Activated CD8-positive, alpha-beta memory T cell treated with anti-CD3 and anti-CD28 coated beads, Interleukin-2, amount 50 U/mL, for 1 hour (primary cell): Measurements from ENCODE around the gene GLRA2.

Experiments
- DNase-seq: peaks from one replicate; pipeline ENCODE4 v3.0.0-alpha.2; 2020; ENCODE audit errors: extremely low read depth

The GLRA2 gene

GRCh38 chrX:14700982-14701381 lies 171.6 kb downstream of the GLRA2 start:
- no peak for DNase-seq

DNA sequence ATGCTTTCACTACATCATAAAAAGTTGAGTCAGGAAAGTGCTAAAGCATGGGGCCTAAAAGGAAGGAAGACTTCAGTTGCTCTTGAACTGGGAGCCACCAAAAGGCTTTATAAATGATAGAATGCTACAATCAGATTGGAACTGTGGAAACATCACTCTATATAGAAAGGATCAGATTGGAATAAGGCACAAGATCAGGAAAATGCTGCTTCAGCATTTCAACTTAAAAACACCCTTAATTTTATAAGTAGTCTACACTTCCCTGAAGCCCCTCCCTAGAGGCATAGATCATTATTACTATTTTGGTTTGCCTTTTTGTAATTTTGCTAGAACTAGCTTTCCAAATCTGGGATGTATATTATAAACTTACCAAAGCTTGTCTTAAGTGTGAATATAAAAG lies 172.8 kb downstream of the GLRA2 start:
- no peak for DNase-seq

DNA sequence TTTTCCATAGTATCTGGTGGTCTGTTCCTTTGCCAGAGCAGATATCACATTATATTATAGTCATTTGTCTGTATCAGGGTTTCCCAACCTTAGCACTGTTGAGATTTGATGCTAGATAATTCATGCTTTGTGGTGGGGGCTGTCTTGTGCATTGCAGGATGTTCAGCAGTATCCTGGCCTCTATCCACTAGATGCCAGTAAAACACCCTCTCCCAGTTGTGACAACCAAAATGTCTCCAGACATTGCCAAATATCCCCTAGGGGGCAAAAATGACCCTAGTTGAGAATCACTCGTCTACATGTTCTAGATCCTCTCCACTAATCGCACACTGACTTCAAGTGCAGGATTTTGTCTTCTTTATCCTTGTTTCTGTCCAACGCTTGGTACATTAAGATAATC lies 182.8 kb downstream of the GLRA2 start:
- DNase-seq: no peak

GRCh38 chrX:14717949-14718348 lies 188.6 kb downstream of the GLRA2 start:
- DNase-seq: no peak

DNA sequence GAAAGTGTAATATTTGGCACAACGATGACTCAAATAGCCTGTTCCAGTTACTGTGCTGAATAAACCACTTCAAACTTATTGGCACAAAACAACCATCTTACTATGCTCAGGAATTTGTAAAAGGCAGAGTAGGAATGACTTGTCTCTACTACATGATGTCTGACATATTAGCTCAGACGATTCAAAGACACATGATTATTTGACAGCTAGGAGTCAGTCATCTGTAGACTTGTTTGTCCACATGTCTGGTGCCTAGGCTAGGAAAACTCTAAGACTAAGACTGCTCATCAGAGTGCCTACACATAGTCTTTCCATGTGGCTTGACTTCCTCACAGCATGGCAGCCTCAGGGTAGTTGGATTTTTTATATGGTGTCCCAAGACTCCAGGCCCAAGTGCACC lies 189.1 kb downstream of the GLRA2 start:
- DNase-seq: no peak

- no peak for DNase-seq
Measured at GRCh38 chrX:14729058-14729457, 199.7 kb downstream of the GLRA2 start.

DNA sequence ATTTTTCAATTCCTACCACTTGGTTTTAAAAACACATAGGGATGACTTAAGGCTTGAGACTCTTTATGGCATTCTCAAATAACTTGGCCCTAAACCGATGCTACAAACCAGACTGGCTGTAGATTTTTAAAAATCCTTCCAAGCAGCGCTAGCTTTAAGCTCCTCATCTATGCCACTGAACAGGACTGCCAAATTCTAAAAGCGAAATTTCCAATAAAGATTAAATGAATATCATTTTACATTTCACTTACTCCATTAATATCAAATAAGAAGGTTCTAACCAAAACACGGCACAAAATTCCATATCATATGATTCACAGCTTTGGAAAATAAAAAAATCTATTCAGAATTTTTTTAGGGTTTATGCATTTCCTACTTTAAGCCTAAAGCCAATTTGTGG lies 209.3 kb downstream of the GLRA2 start:
- no peak for DNase-seq

DNA sequence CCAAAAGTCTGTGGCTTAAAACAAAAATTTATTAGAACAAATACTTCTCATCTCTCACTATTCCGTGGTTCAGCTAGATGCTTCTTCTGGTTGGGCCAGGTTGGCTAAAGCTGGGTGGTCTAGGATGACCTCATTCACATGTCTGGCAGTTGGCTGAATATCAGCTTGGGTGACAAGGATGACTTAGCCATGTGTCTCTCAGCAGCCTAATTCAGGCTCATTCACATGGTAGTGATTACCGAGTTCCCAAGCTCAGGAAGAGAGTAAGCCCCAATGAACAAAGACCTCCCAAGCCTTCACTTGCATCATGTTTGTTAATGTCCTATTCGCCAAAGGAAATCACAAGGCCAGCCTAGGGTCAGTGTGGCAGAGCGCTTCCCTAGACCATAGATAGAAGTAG lies 224.1 kb downstream of the GLRA2 start:
- no peak for DNase-seq

- no peak for DNase-seq
Measured at GRCh38 chrX:14758029-14758491, 228.7 kb downstream of the GLRA2 start.

DNA sequence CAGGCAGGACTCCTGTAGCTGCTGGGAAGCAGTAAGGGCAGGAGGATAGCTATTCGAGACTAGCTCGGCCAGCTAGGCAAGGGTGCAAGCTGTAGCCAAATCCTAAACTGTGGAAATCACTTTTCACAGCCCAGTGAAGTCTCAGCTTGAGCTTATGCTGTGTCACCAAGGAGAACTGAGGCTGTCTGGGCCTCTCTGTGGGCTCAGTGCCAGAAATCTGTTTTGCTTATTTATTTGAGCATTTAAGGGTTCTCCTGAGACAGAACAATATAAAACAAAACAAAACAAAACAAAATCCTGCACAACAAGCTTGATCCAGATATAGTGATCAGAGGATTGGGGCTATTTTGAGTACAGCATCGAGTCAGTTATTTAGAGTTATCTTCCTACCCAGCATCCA lies 246.1 kb downstream of the GLRA2 start:
- DNase-seq: no peak

- no peak for DNase-seq
Measured at GRCh38 chrX:14776901-14777300, 247.6 kb downstream of the GLRA2 start.

DNA sequence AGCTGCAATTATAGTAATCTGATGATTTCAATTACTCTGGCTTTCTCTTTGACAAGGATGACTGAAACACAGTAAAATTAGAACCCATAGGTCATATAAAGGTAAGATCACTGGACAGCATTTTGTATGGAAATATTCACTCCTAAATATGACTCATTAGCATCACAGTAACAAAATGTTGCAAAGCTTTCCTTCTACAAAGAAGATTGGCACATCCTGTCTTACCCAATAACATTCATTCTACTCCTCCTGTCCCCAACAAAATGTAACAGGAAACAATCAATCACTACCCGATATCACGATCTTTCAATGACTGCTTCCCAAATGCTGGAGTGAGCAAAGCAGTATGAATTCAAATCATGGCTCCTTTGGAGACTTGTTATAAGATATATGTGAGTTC lies 248.2 kb downstream of the GLRA2 start:
- no peak for DNase-seq

DNA sequence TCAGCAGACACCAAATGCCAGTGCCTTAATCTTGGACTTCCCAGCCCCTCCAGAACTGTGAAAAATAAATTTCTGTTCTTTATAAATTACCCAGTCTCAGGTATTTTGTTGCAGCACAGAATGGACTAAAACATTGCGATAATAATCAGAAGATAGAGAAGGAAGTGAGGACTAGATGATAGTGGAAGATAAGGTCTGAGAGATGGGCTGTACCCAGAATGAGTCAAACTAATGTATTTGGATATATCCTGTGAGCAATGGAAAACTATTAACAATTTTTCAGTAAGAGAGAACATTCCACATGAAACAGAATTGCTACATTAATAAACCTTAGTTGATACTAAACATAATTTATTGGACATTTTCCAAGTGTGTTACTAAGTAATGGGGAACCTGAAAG lies 250.2 kb downstream of the GLRA2 start:
- no peak for DNase-seq
